IPS-15b (cell line): ENCODE data around the gene BACE2.

Experiments
- H3K27me3 ChIP-seq: one replicate; pipeline ENCODE4 v1.6.1; 2013; ENCODE audit warnings: low read length; ENCODE audit not compliant: control insufficient read depth, insufficient read depth
- H3K36me3 ChIP-seq: one replicate; pipeline ENCODE4 v1.6.1; 2013; ENCODE audit warnings: low read length; ENCODE audit not compliant: control insufficient read depth, insufficient read depth
- H3K4me1 ChIP-seq: one replicate; pipeline ENCODE4 v1.6.1; 2013; ENCODE audit warnings: mild to moderate bottlenecking, low read length; ENCODE audit not compliant: control insufficient read depth, insufficient read depth
- H3K4me3 ChIP-seq: one replicate; pipeline ENCODE4 v1.5.1; 2013; ENCODE audit warnings: low read depth, low read length
- H3K9ac ChIP-seq: one replicate; pipeline ENCODE4 v1.6.1; 2013; ENCODE audit warnings: low read depth, mild to moderate bottlenecking, low read length
- H3K9me3 ChIP-seq: one replicate; pipeline ENCODE4 v1.6.1; 2013; ENCODE audit warnings: mild to moderate bottlenecking, low read length; ENCODE audit not compliant: control insufficient read depth, insufficient read depth

BACE2 gene

GRCh38 chr21:41325138-41325912 is 157.4 kb downstream of the BACE2 start:
- no peaks in the 10 kb centered on the region for H3K4me1 ChIP-seq
- no peaks in the 10 kb centered on the region for H3K9me3 ChIP-seq

GRCh38 chr21:41326414-41327080 is 158.6 kb downstream of the BACE2 start:
- no peak overlapping the region for H3K4me3 ChIP-seq
- no peaks in the 10 kb centered on the region for H3K36me3 ChIP-seq
- no peaks in the 10 kb centered on the region for H3K27me3 ChIP-seq
- no peaks in the 10 kb centered on the region for H3K4me1 ChIP-seq
- H3K9me3 ChIP-seq, result no peaks in the 10 kb centered on the region
- H3K9ac ChIP-seq, result no peak overlapping the region

More at GRCh38 chr21:41325138-41325912, 157.4 kb downstream of the BACE2 start:
- Histone ChIP-seq H3K4me3 (no peak overlapping the region), H3K36me3 (no peaks in the 10 kb centered on the region), H3K9ac (no peak overlapping the region), H3K27me3 (no peaks in the 10 kb centered on the region)

DNA sequence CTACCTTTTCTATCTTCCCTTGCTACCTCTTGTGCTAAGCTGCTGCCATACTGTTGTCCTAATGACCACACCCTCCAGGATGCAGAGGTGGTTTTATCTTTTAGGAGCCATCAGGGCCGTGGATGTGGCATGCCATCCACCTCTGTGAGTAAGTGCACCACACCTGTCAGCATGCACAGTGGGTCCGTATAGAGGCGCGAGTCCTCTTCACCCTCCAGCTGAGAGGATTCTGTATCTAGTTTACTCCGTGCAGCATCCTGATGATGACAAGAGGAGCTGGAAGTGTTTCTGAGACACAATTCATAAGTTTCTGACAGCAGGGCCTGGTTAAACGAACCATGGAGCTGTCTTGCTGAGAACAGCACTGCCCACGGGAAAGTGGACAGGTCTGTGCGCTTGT is 159.8 kb downstream of the BACE2 start:
- H3K9me3 ChIP-seq, result no peaks in the 10 kb centered on the region

GRCh38 chr21:41328660-41329607 is 161.0 kb downstream of the BACE2 start:
- no peak overlapping the region for H3K4me3 ChIP-seq
- no peaks in the 10 kb centered on the region for H3K27me3 ChIP-seq
- H3K9ac ChIP-seq, result no peak overlapping the region
- H3K9me3 ChIP-seq, result no peaks in the 10 kb centered on the region
- H3K4me1 ChIP-seq, result no peaks in the 10 kb centered on the region
- no peaks in the 10 kb centered on the region for H3K36me3 ChIP-seq

More for the DNA sequence above, 159.8 kb downstream of the BACE2 start:
- Histone ChIP-seq H3K36me3 (no peaks in the 10 kb centered on the region), H3K4me1 (no peaks in the 10 kb centered on the region), H3K27me3 (no peaks in the 10 kb centered on the region), H3K4me3 (no peak overlapping the region), H3K9ac (no peak overlapping the region)
